HG03432 (cell line): ENCODE data around the gene NUB1.

ENCODE experiments used
- ATAC-seq: cut with Tn5 transposase; IDR thresholded peaks from one replicate; pipeline ENCODE4 v1.9.1; 2021; ENCODE audit warnings: mild to moderate bottlenecking, moderate library complexity; ENCODE audit not compliant: unreplicated experiment

Gene NUB1

DNA sequence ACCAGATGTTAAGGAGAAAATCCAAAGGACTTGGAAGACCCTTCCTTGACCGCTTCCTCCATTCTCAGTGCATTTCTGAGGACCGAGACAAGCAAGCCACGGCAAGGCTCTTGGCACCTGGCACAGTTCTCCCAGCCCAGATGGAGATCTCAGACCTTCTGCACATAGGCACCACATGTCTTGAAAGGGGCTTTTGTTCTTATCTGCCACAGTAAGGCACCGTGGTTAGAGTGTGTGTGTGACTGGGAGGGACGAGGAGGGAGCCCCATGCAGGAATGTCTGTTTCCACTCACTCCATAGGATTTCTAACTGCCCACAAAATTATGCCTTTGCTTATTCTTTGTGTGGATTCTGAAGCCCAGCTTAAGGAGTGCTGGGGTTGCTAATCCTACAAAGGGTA is 78.5 kb downstream of the NUB1 start:
- no peak for ATAC-seq

DNA sequence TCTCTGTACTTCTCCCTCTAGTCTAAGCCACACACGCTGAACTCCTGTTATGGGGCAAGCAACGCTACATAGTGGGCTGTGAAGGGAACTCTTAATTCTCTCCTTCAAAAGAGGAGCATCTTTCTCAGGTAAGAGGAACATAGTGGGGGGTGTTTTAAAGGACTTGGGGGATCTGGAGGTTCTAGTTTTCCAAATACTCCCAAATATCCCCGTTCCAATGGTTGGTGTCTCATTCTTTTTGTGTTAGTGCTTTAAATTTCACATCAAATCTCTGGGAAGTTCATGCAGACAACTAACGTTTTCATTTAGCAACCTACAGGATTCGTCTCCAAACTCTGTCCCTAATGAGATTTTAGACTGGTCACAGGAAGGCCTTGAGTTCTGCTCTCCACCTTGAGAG is 80.6 kb downstream of the NUB1 start:
- ATAC-seq, result no peak

DNA sequence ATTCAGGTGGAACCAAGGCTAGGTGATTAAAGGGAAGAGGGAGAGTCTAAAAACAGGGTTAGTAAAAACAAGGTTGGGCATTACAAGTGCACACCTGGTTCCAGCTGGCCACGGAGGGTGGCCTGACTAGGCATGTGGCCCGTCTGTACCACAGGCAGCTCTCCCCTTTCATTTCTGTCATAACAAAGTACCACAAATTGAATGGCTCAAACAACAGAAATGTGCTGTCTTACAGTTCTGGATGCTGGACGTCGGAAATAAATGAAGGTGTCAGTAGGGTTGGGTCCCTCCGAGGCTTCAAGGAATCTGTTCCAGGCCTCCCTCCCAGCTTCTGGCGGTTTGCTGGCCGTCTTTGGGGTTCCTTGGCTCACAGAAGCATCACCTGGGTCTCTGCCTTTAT is 81.6 kb downstream of the NUB1 start:
- no peak for ATAC-seq

DNA sequence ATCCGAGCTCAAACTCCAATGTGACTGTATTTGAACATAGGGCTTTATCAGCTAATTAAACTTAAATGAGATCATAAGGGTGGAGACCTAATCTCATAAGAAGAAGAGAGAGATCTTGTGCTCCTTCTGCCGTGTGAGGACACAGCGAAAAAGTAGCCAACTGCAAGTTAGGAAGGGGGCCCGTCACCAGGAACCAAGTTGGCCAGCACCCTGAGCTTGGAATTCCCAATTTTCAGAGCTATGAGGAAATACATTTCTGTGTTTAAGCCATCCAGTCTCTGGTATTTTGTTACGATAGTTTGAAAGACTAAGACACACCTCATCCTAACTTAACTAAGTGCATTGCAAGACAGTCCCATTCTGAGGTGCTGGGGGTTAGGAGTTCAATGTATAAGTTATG is 82.3 kb downstream of the NUB1 start:
- ATAC-seq, result no peak

DNA sequence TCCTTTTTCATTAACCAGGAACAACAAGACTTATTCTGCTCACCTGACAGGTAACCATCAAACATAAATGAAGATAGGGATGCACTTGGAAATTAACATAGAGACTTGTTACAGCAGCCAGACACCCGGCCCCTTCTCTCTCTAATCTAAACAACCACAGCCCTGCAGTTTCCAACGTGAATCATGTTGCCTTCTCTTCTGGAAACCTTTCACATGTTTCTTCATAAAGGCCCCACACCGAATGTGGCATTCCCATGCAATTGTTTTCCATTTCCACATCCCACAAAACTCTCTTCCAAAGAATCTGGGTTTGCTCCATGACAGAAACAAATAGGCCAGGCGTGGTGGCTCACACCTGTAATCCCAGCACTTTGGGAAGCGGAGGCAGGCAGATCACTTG is 83.2 kb downstream of the NUB1 start:
- no peak for ATAC-seq

DNA sequence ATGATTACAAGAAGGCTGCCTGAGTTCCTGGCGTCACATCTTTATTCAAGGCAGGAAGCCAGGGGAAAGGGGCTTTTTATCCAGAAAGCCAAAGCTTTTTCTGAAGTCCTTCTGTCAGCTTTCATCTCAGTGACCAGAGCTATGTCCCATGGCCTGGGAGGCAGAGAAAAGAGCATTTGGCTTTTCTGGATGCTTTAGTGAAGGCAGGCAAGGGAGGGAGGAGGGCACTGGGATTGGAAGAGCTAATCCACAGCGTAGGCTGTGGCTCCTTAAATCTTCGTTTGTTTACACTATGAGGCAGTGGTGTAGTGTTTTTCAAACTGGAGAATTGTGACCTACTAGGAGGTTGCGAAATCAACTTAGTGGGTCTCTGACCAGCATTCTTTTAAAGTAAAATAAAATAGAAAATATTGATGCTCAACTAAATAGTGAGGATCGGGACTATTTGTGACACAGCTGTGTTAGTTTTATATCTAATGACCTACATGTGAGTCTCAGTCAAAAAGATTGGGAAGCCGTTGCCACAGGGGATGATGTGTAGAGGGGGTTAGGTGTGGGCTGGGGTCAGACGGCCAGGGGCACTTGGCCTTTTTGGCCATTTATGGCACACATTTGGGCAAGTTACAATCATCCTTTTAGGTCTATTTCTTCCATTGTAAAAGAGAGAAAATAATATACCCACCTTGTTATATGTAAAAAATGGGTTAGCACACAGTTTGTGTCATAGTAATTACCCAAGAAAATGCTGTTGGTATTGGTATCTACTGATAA is 84.2 kb downstream of the NUB1 start:
- no peak for ATAC-seq

DNA sequence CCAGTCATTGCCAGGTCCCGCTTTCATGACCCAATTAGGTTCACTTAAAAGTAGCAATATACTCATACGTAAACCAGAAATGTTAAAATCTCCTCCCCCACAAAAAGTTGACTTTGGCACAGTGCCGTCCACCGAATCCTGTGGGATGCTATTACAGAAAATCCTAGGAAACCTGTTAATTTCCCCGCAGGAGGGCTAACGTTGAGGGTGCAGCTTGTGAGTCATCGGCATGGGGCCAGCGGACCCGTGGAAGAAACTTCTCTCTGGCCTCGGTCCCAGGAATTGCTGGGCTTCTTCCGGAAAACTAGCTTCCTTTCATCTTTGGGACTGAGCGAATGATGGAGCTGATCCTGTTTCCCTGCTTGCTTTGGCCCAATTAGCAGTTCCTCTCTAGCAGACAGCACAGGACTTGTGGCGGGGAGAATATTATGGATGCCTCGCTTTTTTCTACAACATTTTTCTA is 84.9 kb downstream of the NUB1 start:
- no peak for ATAC-seq

DNA sequence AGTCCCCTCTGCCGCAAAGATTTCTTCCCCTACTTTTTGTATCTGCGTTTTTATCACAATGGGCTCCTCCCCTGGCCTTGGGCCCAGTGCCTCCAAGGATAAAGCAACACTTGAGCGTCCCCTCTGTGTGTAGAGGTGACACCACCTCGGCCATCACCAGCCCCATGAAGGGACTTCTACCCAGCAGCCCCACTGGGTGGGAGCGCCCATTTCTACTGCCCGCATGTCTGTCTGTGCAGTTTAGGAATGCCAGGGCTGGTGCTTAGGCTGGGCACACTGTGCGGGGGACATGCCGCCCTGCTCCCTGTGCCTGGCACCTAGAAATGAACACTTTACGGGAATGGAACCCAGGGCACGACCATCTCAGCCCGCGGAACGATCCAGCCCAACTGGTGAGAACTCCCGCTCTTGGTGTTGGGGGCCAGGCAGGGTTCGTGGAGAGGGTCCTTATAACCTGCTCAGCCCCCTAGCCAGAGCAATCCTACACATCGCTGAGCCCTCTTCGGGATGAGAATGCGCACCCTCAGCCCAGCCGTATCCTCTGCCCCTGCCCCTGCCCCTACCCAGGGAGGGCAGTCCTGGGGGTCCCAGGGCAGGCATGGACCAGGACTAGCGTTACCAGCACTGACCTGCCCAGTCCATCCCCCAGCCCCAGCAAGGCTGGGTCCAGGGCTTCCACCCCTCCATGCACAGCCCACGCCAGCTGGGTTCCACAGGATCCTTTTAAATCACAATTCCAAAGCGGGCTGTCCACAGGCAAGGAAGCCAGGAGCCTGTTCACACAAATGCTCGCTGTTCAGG is 85.5 kb downstream of the NUB1 start:
- ATAC-seq, result no peak

DNA sequence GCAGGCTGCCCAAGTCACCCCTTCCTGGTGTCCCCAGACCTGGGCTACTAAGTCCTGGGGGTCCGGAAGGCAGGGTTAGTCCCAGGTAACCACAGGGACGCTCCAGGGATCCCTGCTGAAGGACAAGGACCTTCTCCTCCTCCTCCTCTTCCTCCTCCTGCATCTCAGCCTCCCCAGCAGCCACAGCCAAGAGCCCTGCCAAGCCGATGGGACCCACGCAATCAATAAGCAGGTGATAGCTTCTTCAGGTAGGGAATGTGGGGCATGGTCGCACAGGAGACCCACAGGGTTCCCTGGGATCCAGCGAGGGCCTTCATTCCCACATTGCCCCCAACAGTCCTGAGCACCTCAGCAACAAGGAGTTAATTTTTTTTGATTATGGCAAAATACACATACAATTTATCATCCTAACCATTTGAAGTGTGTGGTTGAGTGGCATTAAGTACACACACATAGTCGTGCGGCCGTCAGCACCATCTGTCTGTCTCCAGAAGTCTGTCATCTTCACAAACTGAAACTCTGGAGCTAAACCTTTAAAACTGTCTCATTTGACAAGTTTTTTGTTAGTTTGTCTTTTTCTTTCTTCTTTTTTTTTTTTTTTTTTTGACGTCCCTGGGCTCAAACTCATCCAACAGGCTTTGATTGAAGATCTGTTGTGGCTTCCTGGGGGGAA is 86.2 kb downstream of the NUB1 start:
- ATAC-seq, result no peak
